HepG2 (cell line): ENCODE results near the gene IPMK. TPM values are rescaled to one million over a fixed set of nuclear protein-coding genes. Genes with fewer than 3 reads are reported as not detected.
A peak's percentile ranks its signal among the peaks of the same experiment; 100 is the strongest.

ENCODE experiments used
- ATF4 ChIP-seq, 2 experiments: fragments of 450-650 bp in 1 of 2; sonication (generic) in 1 of 2; formaldehyde crosslinking; IDR thresholded peaks; 2 replicates each; pipeline versions ENCODE4 v1.5.0 to v1.8.0; 2020 to 2022; ENCODE audit warnings: mild to moderate bottlenecking in 1 of 2, missing genetic modification reagents in 1 of 2
- ATF7-NPFF ChIP-seq: sonication (generic); formaldehyde crosslinking; IDR thresholded peaks from 2 replicates; pipeline ENCODE4 v1.8.1; 2023; ENCODE audit warnings: mild to moderate bottlenecking, low read depth, missing genetic modification reagents, moderate library complexity
- BORCS8-MEF2B ChIP-seq: sonication (generic); formaldehyde crosslinking; IDR thresholded peaks from 2 replicates; pipeline ENCODE4 v1.8.0; 2022; ENCODE audit warnings: mild to moderate bottlenecking, missing genetic modification reagents
- BRD4 ChIP-seq: sonication (generic); formaldehyde crosslinking; IDR thresholded peaks from 2 replicates; pipeline ENCODE4 v1.4.0; 2020; ENCODE audit warnings: missing genetic modification reagents
- CBX1 ChIP-seq: IDR thresholded peaks from one replicate; pipeline ENCODE4 v1.6.1; 2016; ENCODE audit warnings: antibody characterized with exemption, low read depth
- FOXO4 ChIP-seq: sonication (generic); formaldehyde crosslinking; conservative IDR thresholded peaks from 2 replicates; pipeline ENCODE4 v1.8.1; 2023; ENCODE audit warnings: missing genetic modification reagents
- HMGXB3 ChIP-seq: sonication (generic); formaldehyde crosslinking; IDR thresholded peaks from 2 replicates; pipeline ENCODE4 v1.4.0; 2020; ENCODE audit warnings: missing genetic modification reagents, borderline replicate concordance
- HOXA3 ChIP-seq: sonication (generic); formaldehyde crosslinking; IDR thresholded peaks from 2 replicates; pipeline ENCODE4 v1.5.0; 2020; ENCODE audit warnings: missing genetic modification reagents
- IKZF4 ChIP-seq: sonication (generic); formaldehyde crosslinking; IDR thresholded peaks from 2 replicates; pipeline ENCODE4 v1.5.1; 2020; ENCODE audit warnings: borderline replicate concordance, mild to moderate bottlenecking, low read depth, missing genetic modification reagents; ENCODE audit errors: not compliant biosample characterization
- PRDM15 ChIP-seq: sonication (generic); formaldehyde crosslinking; IDR thresholded peaks from 2 replicates; pipeline ENCODE4 v1.4.0; 2020; ENCODE audit warnings: missing genetic modification reagents
- RARA ChIP-seq: IDR thresholded peaks from 2 replicates; pipeline ENCODE4 v1.6.1; 2016; ENCODE audit warnings: missing genetic modification reagents, missing compliant biosample characterization
- YY1 ChIP-seq: IDR thresholded peaks from 2 replicates; pipeline ENCODE4 v1.6.1; 2011; ENCODE audit warnings: low read length, low read depth, moderate library complexity, mild to moderate bottlenecking; ENCODE audit not compliant: insufficient read depth, insufficient replicate concordance
- ZNF3 ChIP-seq: IDR thresholded peaks from 2 replicates; pipeline ENCODE4 v1.7.0; 2017; ENCODE audit warnings: inconsistent platforms
- ZNF331 ChIP-seq: sonication (generic); formaldehyde crosslinking; IDR thresholded peaks from 2 replicates; pipeline ENCODE4 v1.4.0; 2020; ENCODE audit warnings: missing genetic modification reagents
- ZNF800 ChIP-seq: sonication (generic); formaldehyde crosslinking; IDR thresholded peaks from 2 replicates; pipeline ENCODE4 v1.4.0; 2020; ENCODE audit warnings: missing genetic modification reagents
- polyA plus RNA-seq, 8 experiments: library from polyadenylated mRNA; depleted of rRNA in 3 of 8; stranded (reverse) in 7 of 8; unstranded in 1 of 8; fragments of >200 nt; fragmentation: Illumina TruSeq in 4 of 8; extraction: Trizol in 4 of 8; gene quantifications; 2 replicates each; pipeline versions ENCODE4 v1.2.1 to v1.2.3, GENCODE V29; 2011 to 2016; ENCODE audit warnings: low read depth in 4 of 8, missing spikeins in 1 of 8, mixed read lengths in 1 of 8; ENCODE audit not compliant: insufficient read depth in 1 of 8
- total RNA-seq, 5 experiments: library from RNA; depleted of rRNA; stranded (reverse); fragments of >200 nt; fragmentation: Illumina TruSeq; extraction: Trizol; gene quantifications; 2 replicates each; pipeline ENCODE4 v1.2.3, GENCODE V29; 2016; ENCODE audit warnings: low read depth in 1 of 5

Gene IPMK
- total and polyA plus RNA-seq, 2 of the 13 experiments (the other 11 are each of a cell fraction or from before 2014, with no cell fraction given), result 2.7 to 3.9 TPM

- TF ChIP-seq HMGXB3 (CRISPR knock-in tag), result peak; percentile 55; the same call in 1 of the 2 replicates
- TF ChIP-seq BRD4, result no peak
- TF ChIP-seq PRDM15, result peak; percentile 83
- TF ChIP-seq ATF7-NPFF (CRISPR knock-in tag), result peak; percentile 92
- no peak for TF ChIP-seq ZNF800
- TF ChIP-seq BORCS8-MEF2B (CRISPR knock-in tag), result peak; percentile 85
- peak; percentile 52 for TF ChIP-seq HOXA3 (CRISPR knock-in tag)
- peak; percentile 64 for TF ChIP-seq IKZF4 (CRISPR knock-in tag)
- TF ChIP-seq FOXO4 (CRISPR knock-in tag), result 0 out of 2 replicates have a peak, but pooled peaks have one; percentile 44
- TF ChIP-seq ZNF331 (CRISPR knock-in tag), result 0 out of 2 replicates have a peak, but pooled peaks have one; percentile 16
- peak; percentile 8 for TF ChIP-seq YY1
- TF ChIP-seq ATF4 (CRISPR knock-in tag; IDR thresholded peaks at IDR 0.05), result 0 out of 4 replicates have a peak, but pooled peaks of 1 of the 2 experiments have one; percentile 41
- TF ChIP-seq RARA, result no peak
- no peak for TF ChIP-seq CBX1
- 0 out of 2 replicates have a peak, but pooled peaks have one; percentile 7 for TF ChIP-seq ZNF3 (CRISPR knock-in tag)
Measured at GRCh38 chr10:58267713-58268453, at the start of gene IPMK (continued).
